ENCODE results near the gene SRSF12. TPM values are rescaled to one million over a fixed set of nuclear protein-coding genes. Genes with fewer than 3 reads are reported as not detected.

SRSF12 gene
- total and polyA plus RNA-seq, 4 donors: 0.49 to 4.0 (median 0.67) TPM

DNA sequence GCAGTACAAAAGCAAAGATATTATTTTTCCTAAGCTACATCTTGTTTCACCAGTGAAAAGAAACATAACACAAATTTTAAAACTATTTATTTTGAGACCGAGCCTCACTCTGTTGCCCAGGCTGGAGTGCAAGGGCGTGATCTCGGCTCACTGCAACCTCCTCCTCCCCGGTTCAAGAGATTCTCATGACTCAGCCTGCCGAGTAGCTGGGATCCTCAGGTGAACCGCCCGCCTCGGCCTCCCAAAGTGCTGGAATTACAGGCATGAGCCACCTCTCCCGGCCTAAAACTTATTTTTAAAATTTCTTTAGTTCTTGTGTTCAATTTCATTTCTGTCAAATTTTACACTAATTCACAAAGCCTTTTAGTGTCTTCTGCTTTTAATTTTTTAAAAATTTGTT lies 5.9 kb downstream of the SRSF12 start:
- Histone ChIP-seq H3K9ac (ENCODE audit: insufficient read depth in 1 of 2, low read length in 2 of 2) (no peak overlapping the region), H3K9me3 (ENCODE audit: control insufficient read depth in 4 of 4, insufficient read depth in 3 of 4, low read length in 3 of 4) (no peaks in the 10 kb centered on the region), H3K4me3 (no peak overlapping the region), H3K4me1 (ENCODE audit: control insufficient read depth in 5 of 5, insufficient read depth in 5 of 5, low read length in 5 of 5) (peaks cover 0 to 11% (median 2%) of the 10 kb centered on the region in 5 donors), H3K27me3 (ENCODE audit: control insufficient read depth in 3 of 3, insufficient read depth in 3 of 3, low read length in 2 of 3) (no peaks in the 10 kb centered on the region), H3K36me3 (ENCODE audit: control insufficient read depth in 4 of 4, insufficient read depth in 4 of 4, low read length in 4 of 4) (no peaks in the 10 kb centered on the region), H3K27ac (ENCODE audit: low read depth in 1 of 2, low read length in 1 of 2) (no peak overlapping the region)
- no peak for DNase-seq
- WGBS, 2 donors: 88 to 92% methylated on average over 9 of the region's 9 CpGs
- TF ChIP-seq, protein P1, sequence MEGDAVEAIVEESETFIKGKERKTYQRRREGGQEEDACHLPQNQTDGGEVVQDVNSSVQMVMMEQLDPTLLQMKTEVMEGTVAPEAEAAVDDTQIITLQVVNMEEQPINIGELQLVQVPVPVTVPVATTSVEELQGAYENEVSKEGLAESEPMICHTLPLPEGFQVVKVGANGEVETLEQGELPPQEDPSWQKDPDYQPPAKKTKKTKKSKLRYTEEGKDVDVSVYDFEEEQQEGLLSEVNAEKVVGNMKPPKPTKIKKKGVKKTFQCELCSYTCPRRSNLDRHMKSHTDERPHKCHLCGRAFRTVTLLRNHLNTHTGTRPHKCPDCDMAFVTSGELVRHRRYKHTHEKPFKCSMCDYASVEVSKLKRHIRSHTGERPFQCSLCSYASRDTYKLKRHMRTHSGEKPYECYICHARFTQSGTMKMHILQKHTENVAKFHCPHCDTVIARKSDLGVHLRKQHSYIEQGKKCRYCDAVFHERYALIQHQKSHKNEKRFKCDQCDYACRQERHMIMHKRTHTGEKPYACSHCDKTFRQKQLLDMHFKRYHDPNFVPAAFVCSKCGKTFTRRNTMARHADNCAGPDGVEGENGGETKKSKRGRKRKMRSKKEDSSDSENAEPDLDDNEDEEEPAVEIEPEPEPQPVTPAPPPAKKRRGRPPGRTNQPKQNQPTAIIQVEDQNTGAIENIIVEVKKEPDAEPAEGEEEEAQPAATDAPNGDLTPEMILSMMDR (IDR thresholded peaks at IDR 0.05; ENCODE audit: control extremely low read depth, extremely low read depth): no peak
- no peak for ATAC-seq (ENCODE audit: insufficient read depth, low FRiP score)

DNA sequence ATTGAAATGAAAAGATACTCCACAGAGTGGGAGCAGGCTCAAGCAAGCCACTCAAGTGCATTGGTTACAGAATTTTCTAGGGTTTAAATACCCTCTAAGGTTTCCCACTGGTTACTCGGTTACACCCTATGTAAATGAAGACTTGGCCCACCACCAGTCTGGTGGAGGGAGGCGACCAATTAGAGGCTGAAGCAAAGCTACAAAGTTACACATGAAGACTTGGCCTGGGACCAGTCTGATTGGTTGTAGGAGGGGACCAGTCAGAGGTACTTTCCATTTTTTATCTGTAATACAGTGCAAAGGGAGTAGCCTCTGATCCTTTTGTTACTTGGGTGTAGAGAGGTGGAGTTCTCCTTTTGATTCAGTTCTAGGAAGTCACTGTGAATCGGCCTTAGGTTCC lies 7.6 kb downstream of the SRSF12 start:
- Histone ChIP-seq H3K4me3 (no peak overlapping the region), H3K9ac (ENCODE audit: insufficient read depth in 1 of 2, low read length in 2 of 2) (no peak overlapping the region), H3K36me3 (ENCODE audit: control insufficient read depth in 4 of 4, insufficient read depth in 4 of 4, low read length in 4 of 4) (no peaks in the 10 kb centered on the region), H3K9me3 (ENCODE audit: control insufficient read depth in 4 of 4, insufficient read depth in 3 of 4, low read length in 3 of 4) (no peaks in the 10 kb centered on the region), H3K4me1 (ENCODE audit: control insufficient read depth in 5 of 5, insufficient read depth in 5 of 5, low read length in 5 of 5) (no peaks in the 10 kb centered on the region), H3K27me3 (ENCODE audit: control insufficient read depth in 3 of 3, insufficient read depth in 3 of 3, low read length in 2 of 3) (no peaks in the 10 kb centered on the region), H3K27ac (ENCODE audit: low read depth in 1 of 2, low read length in 1 of 2) (no peak overlapping the region)
- WGBS, 2 donors: 81 to 90% methylated on average over 3 of the region's 3 CpGs
- TF ChIP-seq, protein P1 (IDR thresholded peaks at IDR 0.05; ENCODE audit: control extremely low read depth, extremely low read depth): no peak
- ATAC-seq (ENCODE audit: insufficient read depth, low FRiP score): no peak
- no peak for DNase-seq

DNA sequence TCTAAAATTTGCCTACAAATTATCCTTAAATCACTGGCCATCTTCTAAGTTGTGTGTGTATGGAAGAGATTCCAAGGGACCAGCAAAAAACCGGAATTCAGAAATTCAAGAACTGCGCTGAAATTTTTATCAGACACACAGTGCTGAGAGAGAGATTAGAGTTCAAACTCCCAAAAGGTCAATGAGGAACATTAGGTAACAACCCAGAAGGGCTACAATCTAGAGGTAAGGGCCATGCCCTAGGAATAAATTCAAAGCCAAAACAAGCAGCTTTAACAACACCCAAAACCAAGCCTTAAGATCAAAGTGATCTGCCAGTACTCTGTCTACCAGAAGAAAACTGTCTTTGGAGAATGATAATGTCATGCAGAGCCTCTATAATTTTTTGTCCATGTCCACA lies 17.8 kb downstream of the SRSF12 start:
- Histone ChIP-seq H3K27me3 (ENCODE audit: control insufficient read depth in 3 of 3, insufficient read depth in 3 of 3, low read length in 2 of 3) (no peaks in the 10 kb centered on the region), H3K36me3 (ENCODE audit: control insufficient read depth in 4 of 4, insufficient read depth in 4 of 4, low read length in 4 of 4) (peaks cover 0 to 6% (median 0%) of the 10 kb centered on the region in 4 donors), H3K9ac (ENCODE audit: insufficient read depth in 1 of 2, low read length in 2 of 2) (no peak overlapping the region), H3K9me3 (ENCODE audit: control insufficient read depth in 4 of 4, insufficient read depth in 3 of 4, low read length in 3 of 4) (no peaks in the 10 kb centered on the region), H3K27ac (ENCODE audit: low read depth in 1 of 2, low read length in 1 of 2) (no peak overlapping the region), H3K4me3 (no peak overlapping the region), H3K4me1 (ENCODE audit: control insufficient read depth in 5 of 5, insufficient read depth in 5 of 5, low read length in 5 of 5) (no peaks in the 10 kb centered on the region)
- DNase-seq: no peak
- ATAC-seq (ENCODE audit: insufficient read depth, low FRiP score): no peak
- TF ChIP-seq, protein P1 (IDR thresholded peaks at IDR 0.05; ENCODE audit: control extremely low read depth, extremely low read depth): no peak
- WGBS, 2 donors: 97 to 100% methylated on average over 2 of the region's 2 CpGs

DNA sequence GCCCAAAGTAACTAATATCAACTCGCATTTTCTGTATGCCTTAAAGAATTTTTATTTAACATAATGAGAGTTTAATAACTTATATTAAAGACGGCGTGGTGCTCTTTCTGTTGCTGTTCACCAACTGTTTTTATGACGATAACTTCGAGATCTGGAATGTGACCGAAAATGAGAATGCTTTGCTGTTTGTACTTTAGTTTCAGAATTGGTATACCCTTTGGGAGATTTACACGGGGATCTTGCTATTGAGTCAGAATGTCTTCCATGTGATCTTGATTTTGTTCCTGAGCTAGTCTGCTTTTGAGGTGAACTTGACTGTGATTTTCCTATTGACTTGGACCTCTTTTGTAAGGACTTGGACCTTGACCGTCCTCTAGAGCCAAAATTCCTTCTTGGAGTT lies 19.4 kb downstream of the SRSF12 start:
- no peak overlapping the region for H3K9ac ChIP-seq (ENCODE audit: insufficient read depth in 1 of 2, low read length in 2 of 2)
- no peak overlapping the region for H3K27ac ChIP-seq (ENCODE audit: low read depth in 1 of 2, low read length in 1 of 2)
- no peak overlapping the region for H3K4me3 ChIP-seq
- no peaks in the 10 kb centered on the region for H3K9me3 ChIP-seq (ENCODE audit: control insufficient read depth in 4 of 4, insufficient read depth in 3 of 4, low read length in 3 of 4)
- no peaks in the 10 kb centered on the region for H3K4me1 ChIP-seq (ENCODE audit: control insufficient read depth in 5 of 5, insufficient read depth in 5 of 5, low read length in 5 of 5)
- peaks cover 0 to 6% (median 0%) of the 10 kb centered on the region in 4 donors for H3K36me3 ChIP-seq (ENCODE audit: control insufficient read depth in 4 of 4, insufficient read depth in 4 of 4, low read length in 4 of 4)
- DNase-seq (no peak), ATAC-seq (ENCODE audit: insufficient read depth, low FRiP score) (no peak)
- TF ChIP-seq, protein P1 (IDR thresholded peaks at IDR 0.05; ENCODE audit: control extremely low read depth, extremely low read depth): no peak
- no peaks in the 10 kb centered on the region for H3K27me3 ChIP-seq (ENCODE audit: control insufficient read depth in 3 of 3, insufficient read depth in 3 of 3, low read length in 2 of 3)
- 89 to 93% methylated on average over 8 of the region's 8 CpGs for WGBS, 2 donors

All from lung (tissue), 12 donors.